ENCODE data around the gene PALLD. TPM values are rescaled to one million over a fixed set of nuclear protein-coding genes. Genes with fewer than 3 reads are reported as not detected.

PALLD gene
- polyA plus RNA-seq, 5 donors, result 55.6 to 90.3 (median 82.1) TPM

DNA sequence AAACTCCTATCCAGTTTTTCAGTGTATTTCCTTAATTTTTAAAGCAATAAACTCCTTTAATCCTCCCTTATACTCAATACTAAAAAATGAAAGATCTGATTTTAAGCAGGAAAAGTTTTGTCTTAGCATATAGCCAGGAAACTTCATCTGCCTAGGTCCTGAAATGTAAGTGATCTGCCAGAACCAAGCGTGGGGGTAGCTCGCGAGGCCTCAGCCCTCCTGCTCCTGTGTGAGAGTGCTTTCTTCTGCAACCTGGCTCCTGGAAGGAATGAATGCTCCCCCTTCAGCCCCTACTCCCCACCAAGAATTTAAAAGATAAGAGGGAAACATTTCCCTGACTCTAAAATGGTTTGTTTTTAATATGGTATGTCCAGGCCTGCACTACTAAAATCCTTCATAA, 353.1 kb downstream of the PALLD start:
- DNase-seq, result no peak

DNA sequence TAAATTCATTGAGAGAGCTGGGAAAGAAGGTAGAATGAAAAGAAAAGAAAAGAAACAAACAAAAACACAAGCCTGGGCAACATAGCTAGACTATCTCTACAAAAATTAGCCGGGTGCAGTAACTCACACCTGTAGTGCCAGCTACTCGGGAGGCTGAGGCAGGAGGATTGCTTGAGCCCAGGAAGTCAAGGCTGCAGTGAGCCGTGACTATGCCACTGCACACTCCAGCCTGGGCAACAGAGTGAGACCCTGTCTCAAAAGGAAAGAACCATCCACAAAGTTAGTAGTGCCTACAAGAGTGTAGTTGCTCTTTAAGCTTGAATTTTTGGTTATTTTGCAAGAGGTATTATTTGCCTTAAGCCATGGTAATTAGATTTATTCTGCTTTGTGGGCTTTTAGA, 355.5 kb downstream of the PALLD start:
- DNase-seq, result no peak

- no peak for DNase-seq
Measured at GRCh38 chr4:168852933-168853713, 356.3 kb downstream of the PALLD start.

DNA sequence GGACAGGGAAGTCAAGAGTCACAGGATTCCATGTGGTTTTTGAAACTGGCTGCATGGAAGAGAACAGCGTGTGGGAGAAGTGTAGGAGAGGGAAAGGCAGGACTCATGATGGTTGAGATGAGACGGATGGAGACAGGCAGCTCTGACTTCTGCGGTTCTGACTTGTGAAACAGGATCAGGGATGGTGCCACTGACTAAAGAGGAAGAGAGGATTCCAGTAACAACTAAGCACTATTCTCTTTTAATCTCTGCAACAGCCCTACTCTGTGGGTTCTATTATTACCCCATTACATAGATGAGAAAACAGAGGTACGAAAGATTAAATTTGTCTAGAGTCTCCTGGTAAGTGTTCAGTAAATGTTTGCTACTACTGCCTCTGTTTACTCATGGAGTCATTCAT, 356.9 kb downstream of the PALLD start:
- no peak for DNase-seq

DNA sequence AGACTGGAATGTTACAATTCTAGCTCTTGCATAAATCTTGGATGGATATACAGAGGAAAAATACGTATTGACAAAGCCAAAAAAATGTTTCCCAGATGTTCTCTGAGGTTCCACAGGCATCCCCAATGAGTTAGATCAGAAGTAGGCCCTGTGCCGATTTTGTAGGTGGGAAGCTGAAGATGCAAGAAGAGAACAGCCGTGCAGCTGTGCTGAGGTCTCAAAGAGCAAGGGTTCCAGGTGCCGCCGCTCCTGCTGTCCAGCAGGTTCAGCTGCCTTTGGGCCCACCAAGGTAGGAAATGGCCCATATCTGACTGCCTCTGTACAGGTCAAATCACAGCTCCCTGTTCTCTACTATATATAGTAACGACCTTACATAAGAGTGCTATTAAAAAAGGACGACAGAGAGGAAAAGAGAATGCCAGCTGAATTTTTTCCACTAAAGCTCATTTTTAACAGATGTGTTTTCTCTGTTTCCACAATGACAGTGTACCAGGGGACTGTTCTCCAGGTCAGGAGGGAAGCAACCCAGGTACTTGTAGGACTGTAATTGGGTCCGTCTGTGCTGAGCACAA, 357.6 kb downstream of the PALLD start:
- no peak for DNase-seq

GRCh38 chr4:168856312-168856711, 359.5 kb downstream of the PALLD start:
- DNase-seq, result no peak

DNA sequence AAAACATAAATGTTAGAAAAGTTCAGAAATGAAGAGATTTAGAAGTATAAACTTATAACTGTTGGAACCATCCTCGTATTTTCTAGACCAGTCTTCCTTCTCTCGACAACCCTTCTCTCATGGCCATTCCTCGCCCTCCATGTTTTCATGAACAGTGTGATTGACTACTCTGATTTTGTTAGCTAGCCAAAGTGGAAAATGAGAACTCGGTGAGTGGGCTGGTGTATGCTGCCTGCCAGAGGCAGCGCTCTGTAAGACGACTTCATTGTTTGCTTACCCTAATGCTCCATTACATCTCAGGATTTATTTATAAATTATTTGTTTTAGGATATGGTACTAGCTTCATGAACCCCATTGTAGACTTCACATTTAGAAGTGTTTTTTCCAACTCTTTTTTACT, 360.2 kb downstream of the PALLD start:
- DNase-seq, result no peak

GRCh38 chr4:168857546-168858314, 360.9 kb downstream of the PALLD start:
- peak; percentile 75 to 76 for DNase-seq

DNA sequence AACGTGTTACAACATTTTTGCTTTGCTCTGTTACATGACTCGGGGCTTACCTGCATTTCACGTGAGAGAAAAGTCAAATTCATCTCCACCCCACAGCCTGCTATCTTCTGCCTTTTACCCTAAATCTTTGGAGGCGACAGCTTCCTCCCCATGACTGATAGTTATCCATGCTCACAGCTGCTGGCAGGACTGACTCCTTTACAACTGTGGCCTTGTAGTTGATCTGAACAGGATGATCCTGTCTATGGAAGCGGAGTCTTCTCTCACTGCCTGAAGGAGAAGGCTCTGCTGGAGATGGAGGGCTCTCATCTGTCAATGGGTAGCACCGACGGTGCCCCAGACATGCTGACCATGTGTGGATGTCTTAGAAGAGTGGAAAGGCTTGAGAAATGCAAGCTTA, 362.2 kb downstream of the PALLD start:
- no peak for DNase-seq

- no peak for DNase-seq
Measured at GRCh38 chr4:168859888-168860694, 363.2 kb downstream of the PALLD start.

- DNase-seq, result no peak
Measured at GRCh38 chr4:168860827-168861226, 364.0 kb downstream of the PALLD start.

- no peak for DNase-seq
Measured at GRCh38 chr4:168863719-168864647, 367.1 kb downstream of the PALLD start.

DNA sequence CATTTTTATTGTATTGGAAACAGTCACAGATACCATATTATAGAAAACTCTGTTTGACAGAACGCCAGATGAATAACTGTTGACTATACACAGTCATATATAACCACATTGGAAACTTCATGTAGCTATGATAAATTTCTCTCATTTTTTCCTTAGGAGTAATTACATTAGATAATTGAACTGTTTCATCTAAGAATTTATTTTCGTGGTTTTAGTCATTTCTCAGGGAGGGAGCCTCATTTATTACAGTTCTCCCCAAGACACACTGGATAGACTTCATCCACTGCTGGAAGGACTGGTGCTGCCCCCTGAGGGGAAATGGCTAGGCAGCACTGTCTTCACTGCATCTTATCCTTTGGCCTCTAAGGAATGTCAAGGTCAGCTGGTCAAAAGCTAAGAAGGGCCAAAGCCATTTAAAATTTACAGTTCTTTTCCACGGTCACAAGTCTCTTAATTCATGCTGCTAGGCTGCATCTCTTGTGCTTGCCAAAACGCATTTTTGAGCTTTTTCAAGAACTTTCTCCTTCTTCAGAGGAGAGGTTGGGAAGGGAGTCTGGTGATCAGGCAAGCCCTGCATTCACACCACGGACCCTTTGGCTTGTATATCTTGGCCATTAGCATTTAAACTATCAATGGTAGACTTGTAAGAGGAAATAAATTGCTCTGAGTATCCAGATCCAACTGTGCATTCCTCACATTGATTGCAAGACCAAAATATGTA, 368.1 kb downstream of the PALLD start:
- no peak for DNase-seq

DNA sequence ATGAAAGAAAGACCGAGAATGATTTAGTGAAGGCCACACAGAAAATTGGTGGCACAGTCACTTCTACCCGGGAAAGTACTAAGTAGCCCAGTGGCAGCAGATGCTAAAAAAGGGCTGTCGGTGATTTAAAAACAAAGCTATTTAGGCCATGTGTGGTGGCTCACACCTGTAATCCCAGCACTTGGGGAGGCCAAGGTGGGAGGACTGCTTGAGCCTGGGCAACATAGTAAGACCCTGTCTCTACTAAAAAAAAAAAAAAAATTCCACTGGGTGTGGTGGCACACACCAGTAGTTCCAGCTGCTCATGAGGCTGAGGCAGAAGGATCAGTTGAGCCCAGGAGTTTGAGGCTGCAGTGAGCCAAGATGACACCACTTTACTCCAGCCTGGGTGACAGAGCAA, 369.0 kb downstream of the PALLD start:
- no peak for DNase-seq

GRCh38 chr4:168866635-168867034, 369.8 kb downstream of the PALLD start:
- no peak for DNase-seq

GRCh38 chr4:168867128-168867527, 370.3 kb downstream of the PALLD start:
- no peak for DNase-seq

GRCh38 chr4:168868044-168868781, 371.4 kb downstream of the PALLD start:
- DNase-seq, result no peak

- no peak for DNase-seq
Measured at GRCh38 chr4:168868802-168869201, 371.9 kb downstream of the PALLD start.

DNA sequence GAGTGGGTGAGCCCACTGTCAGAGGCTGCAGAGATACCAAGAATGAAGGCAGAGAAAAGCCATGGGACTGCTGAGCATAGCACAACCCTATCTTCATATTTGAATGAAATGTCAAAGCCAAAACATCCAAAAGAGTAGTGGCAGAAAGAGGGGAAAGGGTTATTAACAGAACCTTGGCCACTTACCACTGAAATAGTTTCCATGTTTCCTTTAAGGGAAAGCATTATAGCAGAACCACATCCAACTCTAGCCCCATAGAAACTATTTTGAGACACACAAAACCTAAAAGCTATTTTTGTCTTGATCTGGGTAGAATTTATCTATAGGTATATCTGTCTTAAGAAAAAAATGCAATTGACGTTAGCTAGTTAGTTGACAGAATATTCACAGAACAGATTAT, 373.2 kb downstream of the PALLD start:
- DNase-seq, result no peak

GRCh38 chr4:168871632-168872031, 374.8 kb downstream of the PALLD start:
- no peak for DNase-seq
